Measurements from ENCODE around the gene PTPRD.

The PTPRD gene

GRCh38 chr9:9847750-9848149 lies 765.1 kb downstream of the PTPRD start:
- no peaks in the 10 kb centered on the region for H3K36me3 ChIP-seq (ENCODE audit: control insufficient read depth, low read depth, low read length)
- H3K27ac ChIP-seq (ENCODE audit: low read length) = no peak overlapping the region
- H3K9me3 ChIP-seq (ENCODE audit: control insufficient read depth, low read depth, low read length) = no peaks in the 10 kb centered on the region
- H3K9ac ChIP-seq (ENCODE audit: low read length) = no peak overlapping the region
- H3K4me3 ChIP-seq (ENCODE audit: low read length) = no peak overlapping the region
- H3K27me3 ChIP-seq (ENCODE audit: control insufficient read depth, insufficient read depth, low read length) = no peaks in the 10 kb centered on the region
- no peaks in the 10 kb centered on the region for H3K4me1 ChIP-seq (ENCODE audit: control insufficient read depth, low read depth, low read length)

- H3K4me1 ChIP-seq (ENCODE audit: control insufficient read depth, low read depth, low read length) = no peaks in the 10 kb centered on the region
- no peaks in the 10 kb centered on the region for H3K36me3 ChIP-seq (ENCODE audit: control insufficient read depth, low read depth, low read length)
- H3K9me3 ChIP-seq (ENCODE audit: control insufficient read depth, low read depth, low read length) = no peaks in the 10 kb centered on the region
- no peak overlapping the region for H3K9ac ChIP-seq (ENCODE audit: low read length)
- H3K27me3 ChIP-seq (ENCODE audit: control insufficient read depth, insufficient read depth, low read length) = no peaks in the 10 kb centered on the region
- H3K27ac ChIP-seq (ENCODE audit: low read length) = no peak overlapping the region
- no peak overlapping the region for H3K4me3 ChIP-seq (ENCODE audit: low read length)
These were observed 766.2 kb downstream of the PTPRD start for GRCh38 chr9:9846557-9846956.

- Histone ChIP-seq H3K4me3 (ENCODE audit: low read length) (no peak overlapping the region), H3K9me3 (ENCODE audit: control insufficient read depth, low read depth, low read length) (no peaks in the 10 kb centered on the region), H3K36me3 (ENCODE audit: control insufficient read depth, low read depth, low read length) (no peaks in the 10 kb centered on the region), H3K27ac (ENCODE audit: low read length) (no peak overlapping the region), H3K27me3 (ENCODE audit: control insufficient read depth, insufficient read depth, low read length) (no peaks in the 10 kb centered on the region), H3K4me1 (ENCODE audit: control insufficient read depth, low read depth, low read length) (no peaks in the 10 kb centered on the region), H3K9ac (ENCODE audit: low read length) (no peak overlapping the region)
These were observed 792.4 kb downstream of the PTPRD start for GRCh38 chr9:9820436-9820835.

- Histone ChIP-seq H3K27me3 (ENCODE audit: control insufficient read depth, insufficient read depth, low read length) (no peaks in the 10 kb centered on the region), H3K4me1 (ENCODE audit: control insufficient read depth, low read depth, low read length) (no peaks in the 10 kb centered on the region), H3K9me3 (ENCODE audit: control insufficient read depth, low read depth, low read length) (no peaks in the 10 kb centered on the region), H3K36me3 (ENCODE audit: control insufficient read depth, low read depth, low read length) (no peaks in the 10 kb centered on the region), H3K9ac (ENCODE audit: low read length) (no peak overlapping the region), H3K4me3 (ENCODE audit: low read length) (no peak overlapping the region), H3K27ac (ENCODE audit: low read length) (no peak overlapping the region)
These were observed 792.9 kb downstream of the PTPRD start for GRCh38 chr9:9819886-9820285.

GRCh38 chr9:9817176-9817575 lies 795.6 kb downstream of the PTPRD start:
- H3K9ac ChIP-seq (ENCODE audit: low read length) = no peak overlapping the region
- H3K27me3 ChIP-seq (ENCODE audit: control insufficient read depth, insufficient read depth, low read length) = no peaks in the 10 kb centered on the region
- no peak overlapping the region for H3K4me3 ChIP-seq (ENCODE audit: low read length)
- H3K36me3 ChIP-seq (ENCODE audit: control insufficient read depth, low read depth, low read length) = no peaks in the 10 kb centered on the region
- H3K27ac ChIP-seq (ENCODE audit: low read length) = no peak overlapping the region
- no peaks in the 10 kb centered on the region for H3K4me1 ChIP-seq (ENCODE audit: control insufficient read depth, low read depth, low read length)
- no peaks in the 10 kb centered on the region for H3K9me3 ChIP-seq (ENCODE audit: control insufficient read depth, low read depth, low read length)

- Histone ChIP-seq H3K9me3 (ENCODE audit: control insufficient read depth, low read depth, low read length) (no peaks in the 10 kb centered on the region), H3K27ac (ENCODE audit: low read length) (no peak overlapping the region), H3K4me1 (ENCODE audit: control insufficient read depth, low read depth, low read length) (peaks cover 3% of the 10 kb centered on the region), H3K27me3 (ENCODE audit: control insufficient read depth, insufficient read depth, low read length) (no peaks in the 10 kb centered on the region), H3K9ac (ENCODE audit: low read length) (no peak overlapping the region), H3K36me3 (ENCODE audit: control insufficient read depth, low read depth, low read length) (no peaks in the 10 kb centered on the region), H3K4me3 (ENCODE audit: low read length) (no peak overlapping the region)
These were observed 808.7 kb downstream of the PTPRD start for GRCh38 chr9:9804109-9804508.

GRCh38 chr9:9799287-9799686 lies 813.5 kb downstream of the PTPRD start:
- Histone ChIP-seq H3K27ac (ENCODE audit: low read length) (no peak overlapping the region), H3K4me3 (ENCODE audit: low read length) (no peak overlapping the region), H3K4me1 (ENCODE audit: control insufficient read depth, low read depth, low read length) (peaks cover 3% of the 10 kb centered on the region), H3K9me3 (ENCODE audit: control insufficient read depth, low read depth, low read length) (no peaks in the 10 kb centered on the region), H3K9ac (ENCODE audit: low read length) (no peak overlapping the region), H3K36me3 (ENCODE audit: control insufficient read depth, low read depth, low read length) (no peaks in the 10 kb centered on the region), H3K27me3 (ENCODE audit: control insufficient read depth, insufficient read depth, low read length) (no peaks in the 10 kb centered on the region)

- Histone ChIP-seq H3K27ac (ENCODE audit: low read length) (no peak overlapping the region), H3K4me3 (ENCODE audit: low read length) (no peak overlapping the region), H3K36me3 (ENCODE audit: control insufficient read depth, low read depth, low read length) (no peaks in the 10 kb centered on the region)
These were observed 820.5 kb downstream of the PTPRD start for GRCh38 chr9:9792144-9792857.

GRCh38 chr9:9791611-9792010 lies 821.2 kb downstream of the PTPRD start:
- no peak overlapping the region for H3K9ac ChIP-seq (ENCODE audit: low read length)
- H3K4me1 ChIP-seq (ENCODE audit: control insufficient read depth, low read depth, low read length) = no peaks in the 10 kb centered on the region
- H3K27me3 ChIP-seq (ENCODE audit: control insufficient read depth, insufficient read depth, low read length) = no peaks in the 10 kb centered on the region
- H3K27ac ChIP-seq (ENCODE audit: low read length) = no peak overlapping the region
- no peak overlapping the region for H3K4me3 ChIP-seq (ENCODE audit: low read length)
- no peaks in the 10 kb centered on the region for H3K9me3 ChIP-seq (ENCODE audit: control insufficient read depth, low read depth, low read length)
- H3K36me3 ChIP-seq (ENCODE audit: control insufficient read depth, low read depth, low read length) = no peaks in the 10 kb centered on the region

More at GRCh38 chr9:9792144-9792857, 820.5 kb downstream of the PTPRD start:
- H3K4me1 ChIP-seq (ENCODE audit: control insufficient read depth, low read depth, low read length) = no peaks in the 10 kb centered on the region
- H3K27me3 ChIP-seq (ENCODE audit: control insufficient read depth, insufficient read depth, low read length) = no peaks in the 10 kb centered on the region
- no peaks in the 10 kb centered on the region for H3K9me3 ChIP-seq (ENCODE audit: control insufficient read depth, low read depth, low read length)
- no peak overlapping the region for H3K9ac ChIP-seq (ENCODE audit: low read length)

GRCh38 chr9:9790216-9790872 lies 822.5 kb downstream of the PTPRD start:
- H3K9me3 ChIP-seq (ENCODE audit: control insufficient read depth, low read depth, low read length) = no peaks in the 10 kb centered on the region
- H3K4me3 ChIP-seq (ENCODE audit: low read length) = no peak overlapping the region
- no peaks in the 10 kb centered on the region for H3K4me1 ChIP-seq (ENCODE audit: control insufficient read depth, low read depth, low read length)
- H3K27ac ChIP-seq (ENCODE audit: low read length) = no peak overlapping the region
- no peaks in the 10 kb centered on the region for H3K27me3 ChIP-seq (ENCODE audit: control insufficient read depth, insufficient read depth, low read length)
- no peaks in the 10 kb centered on the region for H3K36me3 ChIP-seq (ENCODE audit: control insufficient read depth, low read depth, low read length)
- H3K9ac ChIP-seq (ENCODE audit: low read length) = no peak overlapping the region

GRCh38 chr9:9783711-9784110 lies 829.1 kb downstream of the PTPRD start:
- Histone ChIP-seq H3K4me1 (ENCODE audit: control insufficient read depth, low read depth, low read length) (no peaks in the 10 kb centered on the region), H3K9me3 (ENCODE audit: control insufficient read depth, low read depth, low read length) (no peaks in the 10 kb centered on the region), H3K36me3 (ENCODE audit: control insufficient read depth, low read depth, low read length) (no peaks in the 10 kb centered on the region), H3K27ac (ENCODE audit: low read length) (no peak overlapping the region), H3K27me3 (ENCODE audit: control insufficient read depth, insufficient read depth, low read length) (no peaks in the 10 kb centered on the region), H3K9ac (ENCODE audit: low read length) (no peak overlapping the region), H3K4me3 (ENCODE audit: low read length) (no peak overlapping the region)

GRCh38 chr9:9783211-9783610 lies 829.6 kb downstream of the PTPRD start:
- Histone ChIP-seq H3K27ac (ENCODE audit: low read length) (no peak overlapping the region), H3K27me3 (ENCODE audit: control insufficient read depth, insufficient read depth, low read length) (no peaks in the 10 kb centered on the region), H3K9me3 (ENCODE audit: control insufficient read depth, low read depth, low read length) (no peaks in the 10 kb centered on the region), H3K36me3 (ENCODE audit: control insufficient read depth, low read depth, low read length) (no peaks in the 10 kb centered on the region), H3K9ac (ENCODE audit: low read length) (no peak overlapping the region), H3K4me1 (ENCODE audit: control insufficient read depth, low read depth, low read length) (no peaks in the 10 kb centered on the region), H3K4me3 (ENCODE audit: low read length) (no peak overlapping the region)
